KMS-11 (cell line): ENCODE measurements around the gene WWC1.

Experiments used
- H2AFZ ChIP-seq: fragments of 200-600 bp; sonication (generic); 2 replicates; pipeline ENCODE4 v1.6.1; 2016; ENCODE audit warnings: antibody characterized with exemption, mixed run types, low read depth
- H3K27ac ChIP-seq: fragments of 200-600 bp; sonication (generic); 2 replicates; pipeline ENCODE4 v1.6.1; 2016; ENCODE audit warnings: mild to moderate bottlenecking, mixed run types
- H3K27me3 ChIP-seq: fragments of 200-600 bp; sonication (generic); 2 replicates; pipeline ENCODE4 v1.6.1; 2017; ENCODE audit warnings: mild to moderate bottlenecking, low read depth, mixed run types, moderate library complexity; ENCODE audit not compliant: insufficient read depth
- H3K36me3 ChIP-seq: fragments of 200-600 bp; sonication (generic); 2 replicates; pipeline ENCODE4 v1.6.1; 2017; ENCODE audit warnings: mild to moderate bottlenecking, mixed run types; ENCODE audit not compliant: insufficient read depth
- H3K4me1 ChIP-seq: fragments of 200-600 bp; sonication (generic); 2 replicates; pipeline ENCODE4 v1.6.1; 2016; ENCODE audit warnings: mild to moderate bottlenecking, low read depth, mixed run types; ENCODE audit not compliant: poor library complexity, severe bottlenecking
- H3K4me2 ChIP-seq: fragments of 200-600 bp; sonication (generic); 2 replicates; pipeline ENCODE4 v1.7.0; 2016; ENCODE audit warnings: mild to moderate bottlenecking, mixed run types
- H3K4me3 ChIP-seq: fragments of 200-600 bp; sonication (generic); IDR thresholded peaks from 2 replicates; pipeline ENCODE4 v1.6.1; 2017; ENCODE audit warnings: low read depth, low read length, mixed read lengths; ENCODE audit not compliant: insufficient read depth
- H3K79me2 ChIP-seq: fragments of 200-600 bp; sonication (generic); 2 replicates; pipeline ENCODE4 v1.6.1; 2016; ENCODE audit warnings: low read depth, mixed run types; ENCODE audit not compliant: insufficient read depth
- H3K9ac ChIP-seq: fragments of 200-600 bp; sonication (generic); 2 replicates; pipeline ENCODE4 v1.6.1; 2016; ENCODE audit warnings: mild to moderate bottlenecking, mixed run types
- H4K20me1 ChIP-seq: fragments of 200-600 bp; sonication (generic); 2 replicates; pipeline ENCODE4 v1.6.1; 2016; ENCODE audit warnings: mild to moderate bottlenecking, mixed run types; ENCODE audit not compliant: insufficient read depth
- CTCF ChIP-seq: fragments of 200-600 bp; sonication (generic); conservative IDR thresholded peaks from 2 replicates; pipeline ENCODE4 v1.6.1; 2017; ENCODE audit warnings: low read depth, mild to moderate bottlenecking, antibody characterized with exemption, low read length, moderate library complexity, mixed read lengths

WWC1 gene

GRCh38 chr5:168415971-168416370, 124.5 kb downstream of the WWC1 start:
- Histone ChIP-seq H3K79me2 (no peaks in the 10 kb centered on the region), H3K4me3 (no peak overlapping the region), H3K27ac (no peak overlapping the region), H3K4me1 (no peaks in the 10 kb centered on the region), H2AFZ (no peak overlapping the region), H4K20me1 (no peaks in the 10 kb centered on the region), H3K9ac (no peak overlapping the region), H3K36me3 (no peaks in the 10 kb centered on the region), H3K4me2 (no peak overlapping the region), H3K27me3 (no peaks in the 10 kb centered on the region)
- TF ChIP-seq CTCF, result no peak

- Histone ChIP-seq H3K27me3 (no peaks in the 10 kb centered on the region), H3K79me2 (no peaks in the 10 kb centered on the region), H3K4me3 (no peak overlapping the region), H3K4me2 (no peak overlapping the region), H2AFZ (no peak overlapping the region), H3K27ac (no peak overlapping the region), H3K9ac (no peak overlapping the region), H3K36me3 (no peaks in the 10 kb centered on the region), H4K20me1 (no peaks in the 10 kb centered on the region), H3K4me1 (no peaks in the 10 kb centered on the region)
- TF ChIP-seq CTCF, result no peak
These were observed 126.4 kb downstream of the WWC1 start for GRCh38 chr5:168417731-168418429.

GRCh38 chr5:168420461-168420860, 129.0 kb downstream of the WWC1 start:
- no peak for TF ChIP-seq CTCF
- no peaks in the 10 kb centered on the region for H3K79me2 ChIP-seq
- H3K4me3 ChIP-seq, result no peak overlapping the region
- no peak overlapping the region for H3K27ac ChIP-seq
- H3K4me2 ChIP-seq, result no peak overlapping the region
- no peaks in the 10 kb centered on the region for H3K36me3 ChIP-seq
- no peaks in the 10 kb centered on the region for H3K4me1 ChIP-seq
- H3K27me3 ChIP-seq, result no peaks in the 10 kb centered on the region
- H2AFZ ChIP-seq, result no peak overlapping the region
- H3K9ac ChIP-seq, result no peak overlapping the region
- no peaks in the 10 kb centered on the region for H4K20me1 ChIP-seq

- H3K4me1 ChIP-seq, result no peaks in the 10 kb centered on the region
- H4K20me1 ChIP-seq, result no peaks in the 10 kb centered on the region
- no peak overlapping the region for H3K4me3 ChIP-seq
- no peaks in the 10 kb centered on the region for H3K27me3 ChIP-seq
- no peaks in the 10 kb centered on the region for H3K36me3 ChIP-seq
- no peak overlapping the region for H3K9ac ChIP-seq
- no peak overlapping the region for H3K27ac ChIP-seq
- H3K4me2 ChIP-seq, result no peak overlapping the region
- no peak overlapping the region for H2AFZ ChIP-seq
- no peaks in the 10 kb centered on the region for H3K79me2 ChIP-seq
- no peak for TF ChIP-seq CTCF
These were observed 131.0 kb downstream of the WWC1 start for GRCh38 chr5:168422431-168422830.
